K562 (cell line): ENCODE results near the gene SLC11A1. TPM values are rescaled to one million over a fixed set of nuclear protein-coding genes. Genes with fewer than 3 reads are reported as not detected.

Source experiments
- ATF7 ChIP-seq: fragments of 450-650 bp; IDR thresholded peaks from 2 replicates; pipeline ENCODE4 v1.7.1; 2014; ENCODE audit warnings: mild to moderate bottlenecking, moderate library complexity
- EP300 ChIP-seq: IDR thresholded peaks from 2 replicates; pipeline ENCODE4 v1.6.1; 2012; ENCODE audit warnings: low read length, improper control_type of control experiment
- JUND ChIP-seq, 2 experiments: IDR thresholded peaks; 2 replicates in 1 of 2; 3 replicates in 1 of 2; pipeline ENCODE4 v1.6.1; 2011; ENCODE audit warnings: borderline replicate concordance in 2 of 2, low read depth in 2 of 2, low read length in 2 of 2, improper control_type of control experiment in 1 of 2, missing biosample characterization in 1 of 2, missing genetic modification characterization in 1 of 2, missing genetic modification reagents in 1 of 2
- MCM5 ChIP-seq: fragments of 450-650 bp; IDR thresholded peaks from 2 replicates; pipeline ENCODE4 v1.6.1; 2016; ENCODE audit warnings: low read depth
- NEUROD1 ChIP-seq: fragments of 150-350 bp; IDR thresholded peaks from 2 replicates; pipeline ENCODE4 v1.6.1; 2014; ENCODE audit warnings: borderline replicate concordance, low read length, low read depth; ENCODE audit not compliant: partially characterized antibody
- SNIP1 ChIP-seq: fragments of 450-650 bp; IDR thresholded peaks from 2 replicates; pipeline ENCODE4 v1.7.1; 2017; ENCODE audit warnings: low read depth, mild to moderate bottlenecking
- THAP12 ChIP-seq: fragments of 250-450 bp; sonication (Bioruptor Pico); IDR thresholded peaks from 2 replicates; pipeline ENCODE4 v1.9.0; 2021; ENCODE audit warnings: mild to moderate bottlenecking, inconsistent platforms
- TOE1 ChIP-seq, 2 experiments: fragments of 450-650 bp in 1 of 2; sonication (generic) in 1 of 2; formaldehyde crosslinking in 1 of 2; IDR thresholded peaks; 2 replicates each; pipeline versions ENCODE4 v1.7.1 to v1.8.0; 2016 to 2022; ENCODE audit warnings: borderline replicate concordance in 2 of 2, mild to moderate bottlenecking in 2 of 2, antibody characterized with exemption in 1 of 2, inconsistent platforms in 1 of 2, low read depth in 1 of 2, missing genetic modification reagents in 1 of 2, moderate library complexity in 1 of 2
- ZNF609 ChIP-seq: sonication (generic); formaldehyde crosslinking; IDR thresholded peaks from 2 replicates; pipeline ENCODE4 v1.8.1; 2023; ENCODE audit warnings: missing genetic modification reagents, mild to moderate bottlenecking, borderline replicate concordance
- polyA plus RNA-seq, 8 experiments: library from polyadenylated mRNA; depleted of rRNA in 4 of 8; stranded (reverse) in 5 of 8; unstranded in 3 of 8; fragments of >200 nt; fragmentation: Nextera tagmentation in 2 of 8; fragmentation: Illumina TruSeq in 1 of 8; extraction: Ambion mirVana in 2 of 8; extraction: Trizol in 1 of 8; gene quantifications; 2 replicates each; pipeline versions ENCODE4 v1.2.1 to v1.2.3, GENCODE V29; 2011 to 2014; ENCODE audit warnings: inconsistent platforms in 1 of 8, missing spikeins in 1 of 8
- total RNA-seq, 7 experiments: library from RNA; depleted of rRNA in 6 of 7; stranded (reverse); fragments of >200 nt in 6 of 7; fragmentation: Illumina TruSeq in 2 of 7; extraction: Trizol in 2 of 7; gene quantifications; 2 replicates each; pipeline versions ENCODE4 v1.2.1 to v1.2.3, GENCODE V29; 2011 to 2021; ENCODE audit warnings: low replicate concordance in 1 of 7
- TF ChIP-seq, protein P1 (sequence below): fragments of 450-650 bp; IDR thresholded peaks from 2 replicates; pipeline ENCODE4 v1.6.1; 2014; ENCODE audit warnings: low read depth, mild to moderate bottlenecking, moderate library complexity, borderline replicate concordance

The SLC11A1 gene
- total and polyA plus RNA-seq, 9 of the 15 experiments (the other 6 are each of a cell fraction or from before 2014, with no cell fraction given): 0.35 to 1.6 (median 0.65) TPM

DNA sequence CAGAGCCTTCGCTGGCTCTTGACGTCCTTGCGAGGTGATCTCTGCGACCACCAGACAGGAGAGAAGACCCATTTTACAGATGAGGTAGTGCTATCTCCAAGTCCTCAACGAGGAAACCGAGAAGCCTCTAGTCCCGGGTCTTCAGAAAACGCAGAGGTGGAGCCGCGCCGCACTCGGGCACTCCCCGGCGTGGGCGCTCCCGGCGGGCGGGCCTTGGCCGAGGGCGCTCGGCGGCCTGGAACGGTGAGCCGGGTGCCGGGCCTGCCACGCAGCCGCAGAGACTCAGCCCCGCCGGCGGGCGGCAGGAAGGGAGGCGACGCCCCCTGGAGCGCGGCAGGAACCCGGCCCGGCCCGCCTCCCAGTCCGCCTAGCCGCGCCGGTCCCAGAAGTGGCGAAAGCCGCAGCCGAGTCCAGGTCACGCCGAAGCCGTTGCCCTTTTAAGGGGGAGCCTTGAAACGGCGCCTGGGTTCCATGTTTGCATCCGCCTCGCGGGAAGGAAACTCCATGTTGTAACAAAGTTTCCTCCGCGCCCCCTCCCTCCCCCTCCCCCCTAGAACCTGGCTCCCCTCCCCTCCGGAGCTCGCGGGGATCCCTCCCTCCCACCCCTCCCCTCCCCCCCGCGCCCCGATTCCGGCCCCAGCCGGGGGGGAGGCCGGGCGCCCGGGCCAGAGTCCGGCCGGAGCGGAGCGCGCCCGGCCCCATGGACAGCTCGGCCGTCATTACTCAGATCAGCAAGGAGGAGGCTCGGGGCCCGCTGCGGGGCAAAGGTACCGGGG is 17.5 kb downstream of the SLC11A1 start, which contains the start of gene CTDSP1 (continued):
- TF ChIP-seq ZNF609: no peak
- peak; percentile 50; the same call in 1 of the 2 replicates for TF ChIP-seq ATF7
- TF ChIP-seq EP300: peak; percentile 66
- peak; percentile 97 for TF ChIP-seq SNIP1
- TF ChIP-seq JUND (IDR thresholded peaks at IDR 0.05; ENCODE audit: borderline replicate concordance, low read depth, low read length): peak; percentile 68
- TF ChIP-seq JUND (tag; IDR thresholded peaks at IDR 0.05; ENCODE audit: borderline replicate concordance, low read depth, low read length): no peak; the same call in 2 of the 3 replicates
- TF ChIP-seq TOE1 (IDR thresholded peaks at IDR 0.05; ENCODE audit: borderline replicate concordance): peak; percentile 77; the same call in 1 of the 2 replicates
- TF ChIP-seq TOE1 (CRISPR knock-in tag; IDR thresholded peaks at IDR 0.05; ENCODE audit: borderline replicate concordance, low read depth): no peak
- TF ChIP-seq NEUROD1: peak; percentile 88
- TF ChIP-seq THAP12 (CRISPR knock-in tag): 0 out of 2 replicates have a peak, but pooled peaks have one; percentile 24
- TF ChIP-seq MCM5: no peak
- TF ChIP-seq, protein P1, sequence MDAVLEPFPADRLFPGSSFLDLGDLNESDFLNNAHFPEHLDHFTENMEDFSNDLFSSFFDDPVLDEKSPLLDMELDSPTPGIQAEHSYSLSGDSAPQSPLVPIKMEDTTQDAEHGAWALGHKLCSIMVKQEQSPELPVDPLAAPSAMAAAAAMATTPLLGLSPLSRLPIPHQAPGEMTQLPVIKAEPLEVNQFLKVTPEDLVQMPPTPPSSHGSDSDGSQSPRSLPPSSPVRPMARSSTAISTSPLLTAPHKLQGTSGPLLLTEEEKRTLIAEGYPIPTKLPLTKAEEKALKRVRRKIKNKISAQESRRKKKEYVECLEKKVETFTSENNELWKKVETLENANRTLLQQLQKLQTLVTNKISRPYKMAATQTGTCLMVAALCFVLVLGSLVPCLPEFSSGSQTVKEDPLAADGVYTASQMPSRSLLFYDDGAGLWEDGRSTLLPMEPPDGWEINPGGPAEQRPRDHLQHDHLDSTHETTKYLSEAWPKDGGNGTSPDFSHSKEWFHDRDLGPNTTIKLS: peak; percentile 66; the same call in 1 of the 2 replicates
